Measurements from ENCODE around the gene RFX7.

RFX7 gene

DNA sequence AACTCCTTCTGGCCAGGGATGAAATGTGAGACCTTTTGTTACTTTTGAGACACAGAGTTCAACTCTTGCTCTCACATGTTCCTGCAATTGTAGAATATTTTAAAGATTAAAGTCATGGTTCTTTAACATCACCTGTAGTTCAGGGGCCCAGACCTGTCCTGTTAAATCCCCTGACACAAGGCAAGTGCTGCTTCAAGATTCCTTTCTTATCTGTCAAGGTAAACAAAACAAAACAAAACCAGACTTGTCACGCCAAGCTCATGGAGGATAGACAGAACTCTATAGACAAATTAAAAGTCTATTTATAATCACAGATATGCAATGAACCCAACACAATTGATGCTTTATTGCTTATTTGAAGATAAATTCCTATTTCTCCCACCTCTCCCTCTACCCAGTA is 201.6 kb downstream of the RFX7 start:
- H3K36me3 ChIP-seq (ENCODE audit: insufficient read depth, low read length), result no peaks in the 10 kb centered on the region
- no peaks in the 10 kb centered on the region for H3K27me3 ChIP-seq (ENCODE audit: control insufficient read depth in 1 of 2, insufficient read depth in 2 of 2, low read length in 2 of 2)
- H3K27ac ChIP-seq (ENCODE audit: low read depth, low read length), result no peak overlapping the region
- H3K4me3 ChIP-seq (ENCODE audit: low read depth in 1 of 2, low read length in 2 of 2), result no peak overlapping the region
- no peaks in the 10 kb centered on the region for H3K9me3 ChIP-seq (ENCODE audit: low read length)
- H3K4me1 ChIP-seq (ENCODE audit: insufficient read depth, low read length), result no peaks in the 10 kb centered on the region
- no peak overlapping the region for H3K9ac ChIP-seq (ENCODE audit: low read length)

DNA sequence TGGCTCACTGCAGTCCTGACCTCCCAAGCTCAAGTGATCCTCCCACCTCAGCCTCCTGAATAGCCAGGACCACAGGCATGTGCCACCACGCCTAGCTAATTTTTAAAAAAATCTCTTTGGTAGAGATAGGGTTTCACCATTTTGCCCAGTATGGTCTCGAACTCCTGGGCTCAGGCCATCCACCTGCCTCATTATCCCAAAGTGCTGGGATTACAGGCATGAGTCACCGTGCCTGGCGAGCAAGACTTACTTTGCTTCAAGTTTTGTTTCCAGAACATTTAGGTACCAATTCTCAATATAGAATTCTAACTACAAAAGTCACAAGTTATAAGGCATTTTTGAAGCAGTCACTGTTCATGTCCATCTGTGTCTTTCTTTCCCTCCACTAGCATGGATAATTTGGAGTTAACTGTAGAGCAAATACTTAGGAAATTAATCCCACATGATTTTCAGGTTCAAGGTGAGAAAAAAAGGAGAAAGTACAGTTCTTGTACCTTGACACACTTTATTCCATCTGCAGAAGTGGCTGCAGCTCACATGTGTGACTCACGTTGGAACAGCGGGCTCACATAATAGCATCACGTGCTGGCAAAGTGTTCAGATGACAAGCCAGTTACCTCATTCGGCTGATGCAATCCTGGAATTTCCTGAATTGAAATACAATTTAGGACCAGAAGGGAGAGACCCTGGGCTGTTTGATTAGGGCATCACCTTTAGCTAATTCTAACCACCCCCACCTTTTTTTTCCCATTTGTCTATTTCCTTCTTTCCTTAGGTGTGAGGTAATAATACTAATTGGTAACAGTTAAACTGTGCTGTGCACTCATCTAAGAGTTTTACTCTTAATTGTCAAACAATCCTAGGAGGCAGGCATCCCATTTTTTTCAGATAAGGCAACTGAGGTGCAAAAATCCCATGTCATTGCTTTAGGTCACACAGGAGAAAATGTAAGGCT is 203.3 kb downstream of the RFX7 start:
- no peaks in the 10 kb centered on the region for H3K9me3 ChIP-seq (ENCODE audit: low read length)
- no peaks in the 10 kb centered on the region for H3K36me3 ChIP-seq (ENCODE audit: insufficient read depth, low read length)
- H3K4me3 ChIP-seq (ENCODE audit: low read depth in 1 of 2, low read length in 2 of 2), result no peak overlapping the region
- no peak overlapping the region for H3K27ac ChIP-seq (ENCODE audit: low read depth, low read length)
- H3K27me3 ChIP-seq (ENCODE audit: control insufficient read depth in 1 of 2, insufficient read depth in 2 of 2, low read length in 2 of 2), result no peaks in the 10 kb centered on the region
- no peaks in the 10 kb centered on the region for H3K4me1 ChIP-seq (ENCODE audit: insufficient read depth, low read length)
- H3K9ac ChIP-seq (ENCODE audit: low read length), result no peak overlapping the region

DNA sequence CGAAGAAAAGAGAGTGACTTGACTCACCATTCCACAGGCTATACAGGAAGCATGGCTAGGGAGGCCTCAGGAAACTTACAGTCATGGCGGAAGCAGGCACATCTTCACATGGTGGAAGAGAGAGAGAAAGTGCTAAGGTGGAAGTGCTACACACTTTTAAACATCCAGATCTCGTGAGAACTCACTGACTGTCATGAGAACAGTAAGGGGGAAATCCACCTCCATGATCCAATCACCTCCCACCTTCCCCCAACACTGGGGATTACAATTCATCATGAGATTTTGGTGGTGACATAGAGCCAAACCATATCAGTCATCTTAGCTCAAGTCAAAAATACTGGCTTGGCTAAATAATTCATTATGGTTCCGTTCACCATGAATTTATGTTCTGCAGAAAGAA is 205.0 kb downstream of the RFX7 start:
- Histone ChIP-seq H3K4me1 (ENCODE audit: insufficient read depth, low read length) (no peaks in the 10 kb centered on the region), H3K4me3 (ENCODE audit: low read depth in 1 of 2, low read length in 2 of 2) (no peak overlapping the region), H3K36me3 (ENCODE audit: insufficient read depth, low read length) (no peaks in the 10 kb centered on the region), H3K27ac (ENCODE audit: low read depth, low read length) (no peak overlapping the region), H3K27me3 (ENCODE audit: control insufficient read depth in 1 of 2, insufficient read depth in 2 of 2, low read length in 2 of 2) (no peaks in the 10 kb centered on the region), H3K9me3 (ENCODE audit: low read length) (no peaks in the 10 kb centered on the region), H3K9ac (ENCODE audit: low read length) (no peak overlapping the region)

DNA sequence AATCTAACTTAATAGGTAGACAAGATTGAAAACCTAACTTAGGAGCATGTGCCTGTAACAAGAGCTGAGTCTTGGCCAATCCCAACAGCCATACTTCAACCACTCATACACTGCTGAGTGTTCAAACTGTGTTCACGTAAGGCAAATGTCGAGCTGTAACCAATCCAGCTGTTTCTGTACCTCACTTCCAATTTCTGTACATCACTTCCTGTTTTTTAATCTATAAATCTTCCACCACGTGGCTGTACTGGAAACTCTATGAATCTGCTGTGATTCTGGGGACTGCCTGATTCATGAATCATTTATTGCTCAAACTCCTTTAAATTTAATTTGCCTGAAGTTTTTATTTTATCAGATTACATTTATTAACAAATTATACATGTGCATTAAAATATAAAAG is 205.7 kb downstream of the RFX7 start:
- Histone ChIP-seq H3K27ac (ENCODE audit: low read depth, low read length) (no peak overlapping the region), H3K27me3 (ENCODE audit: control insufficient read depth in 1 of 2, insufficient read depth in 2 of 2, low read length in 2 of 2) (no peaks in the 10 kb centered on the region), H3K9ac (ENCODE audit: low read length) (no peak overlapping the region), H3K4me1 (ENCODE audit: insufficient read depth, low read length) (no peaks in the 10 kb centered on the region), H3K36me3 (ENCODE audit: insufficient read depth, low read length) (no peaks in the 10 kb centered on the region), H3K9me3 (ENCODE audit: low read length) (no peaks in the 10 kb centered on the region), H3K4me3 (ENCODE audit: low read depth in 1 of 2, low read length in 2 of 2) (no peak overlapping the region)
